ENCODE data around the gene VILL. TPM values are rescaled to one million over a fixed set of nuclear protein-coding genes. Genes with fewer than 3 reads are reported as not detected.

The VILL gene
- total RNA-seq, 1 experiment from 2014 or later, result 5.7 TPM

- TF ChIP-seq POLR2AphosphoS5 (IDR thresholded peaks at IDR 0.05; ENCODE audit: low read depth, low read length) (no peak), CTCF (IDR thresholded peaks at IDR 0.05) (no peak), SIN3A (IDR thresholded peaks at IDR 0.05; ENCODE audit: borderline replicate concordance, insufficient read depth, low read depth, low read length) (no peak), TCF7L2 (IDR thresholded peaks at IDR 0.05; ENCODE audit: low read depth, low read length) (no peak)
- TF ChIP-seq, protein P1, sequence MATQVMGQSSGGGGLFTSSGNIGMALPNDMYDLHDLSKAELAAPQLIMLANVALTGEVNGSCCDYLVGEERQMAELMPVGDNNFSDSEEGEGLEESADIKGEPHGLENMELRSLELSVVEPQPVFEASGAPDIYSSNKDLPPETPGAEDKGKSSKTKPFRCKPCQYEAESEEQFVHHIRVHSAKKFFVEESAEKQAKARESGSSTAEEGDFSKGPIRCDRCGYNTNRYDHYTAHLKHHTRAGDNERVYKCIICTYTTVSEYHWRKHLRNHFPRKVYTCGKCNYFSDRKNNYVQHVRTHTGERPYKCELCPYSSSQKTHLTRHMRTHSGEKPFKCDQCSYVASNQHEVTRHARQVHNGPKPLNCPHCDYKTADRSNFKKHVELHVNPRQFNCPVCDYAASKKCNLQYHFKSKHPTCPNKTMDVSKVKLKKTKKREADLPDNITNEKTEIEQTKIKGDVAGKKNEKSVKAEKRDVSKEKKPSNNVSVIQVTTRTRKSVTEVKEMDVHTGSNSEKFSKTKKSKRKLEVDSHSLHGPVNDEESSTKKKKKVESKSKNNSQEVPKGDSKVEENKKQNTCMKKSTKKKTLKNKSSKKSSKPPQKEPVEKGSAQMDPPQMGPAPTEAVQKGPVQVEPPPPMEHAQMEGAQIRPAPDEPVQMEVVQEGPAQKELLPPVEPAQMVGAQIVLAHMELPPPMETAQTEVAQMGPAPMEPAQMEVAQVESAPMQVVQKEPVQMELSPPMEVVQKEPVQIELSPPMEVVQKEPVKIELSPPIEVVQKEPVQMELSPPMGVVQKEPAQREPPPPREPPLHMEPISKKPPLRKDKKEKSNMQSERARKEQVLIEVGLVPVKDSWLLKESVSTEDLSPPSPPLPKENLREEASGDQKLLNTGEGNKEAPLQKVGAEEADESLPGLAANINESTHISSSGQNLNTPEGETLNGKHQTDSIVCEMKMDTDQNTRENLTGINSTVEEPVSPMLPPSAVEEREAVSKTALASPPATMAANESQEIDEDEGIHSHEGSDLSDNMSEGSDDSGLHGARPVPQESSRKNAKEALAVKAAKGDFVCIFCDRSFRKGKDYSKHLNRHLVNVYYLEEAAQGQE (IDR thresholded peaks at IDR 0.05; ENCODE audit: insufficient read depth in 1 of 2, low read depth in 2 of 2, low read length in 1 of 2), result no peak
- CTCF ChIA-PET, result no interaction called here
- no peak overlapping the region for H3K27ac ChIP-seq (ENCODE audit: low read length)
- no peaks in the 10 kb centered on the region for H3K36me3 ChIP-seq (ENCODE audit: control insufficient read depth, insufficient read depth, low read length)
- in situ Hi-C loops (cut with HindIII; ENCODE audit: low pct_unique_long_range_greater_than_20kb, low sequenced_read_pairs), result no loop called here
- POLR2A ChIA-PET, result no interaction called here
- no peak overlapping the region for H3K4me3 ChIP-seq (ENCODE audit: low read depth in 2 of 2, low read length in 2 of 2)
- DNase-seq (ENCODE audit: low read depth, low spot score) (no peak), ATAC-seq (no peak)
- intact Hi-C loops (cut with micrococcal nuclease; ENCODE audit: unreplicated experiment), result no loop called here
- BruUV-seq (replicated peaks), result no TSS peak
- H3K4me1 ChIP-seq (ENCODE audit: control insufficient read depth, insufficient read depth, low read length), result peaks cover 5% of the 10 kb centered on the region
- no peaks in the 10 kb centered on the region for H3K9me3 ChIP-seq (ENCODE audit: control insufficient read depth, insufficient read depth, low read depth, low read length)
- H3K27me3 ChIP-seq (ENCODE audit: control insufficient read depth, insufficient read depth, low read length), result no peaks in the 10 kb centered on the region
Measured at GRCh38 chr3:38022301-38022700, 31.7 kb downstream of the VILL start.

DNA sequence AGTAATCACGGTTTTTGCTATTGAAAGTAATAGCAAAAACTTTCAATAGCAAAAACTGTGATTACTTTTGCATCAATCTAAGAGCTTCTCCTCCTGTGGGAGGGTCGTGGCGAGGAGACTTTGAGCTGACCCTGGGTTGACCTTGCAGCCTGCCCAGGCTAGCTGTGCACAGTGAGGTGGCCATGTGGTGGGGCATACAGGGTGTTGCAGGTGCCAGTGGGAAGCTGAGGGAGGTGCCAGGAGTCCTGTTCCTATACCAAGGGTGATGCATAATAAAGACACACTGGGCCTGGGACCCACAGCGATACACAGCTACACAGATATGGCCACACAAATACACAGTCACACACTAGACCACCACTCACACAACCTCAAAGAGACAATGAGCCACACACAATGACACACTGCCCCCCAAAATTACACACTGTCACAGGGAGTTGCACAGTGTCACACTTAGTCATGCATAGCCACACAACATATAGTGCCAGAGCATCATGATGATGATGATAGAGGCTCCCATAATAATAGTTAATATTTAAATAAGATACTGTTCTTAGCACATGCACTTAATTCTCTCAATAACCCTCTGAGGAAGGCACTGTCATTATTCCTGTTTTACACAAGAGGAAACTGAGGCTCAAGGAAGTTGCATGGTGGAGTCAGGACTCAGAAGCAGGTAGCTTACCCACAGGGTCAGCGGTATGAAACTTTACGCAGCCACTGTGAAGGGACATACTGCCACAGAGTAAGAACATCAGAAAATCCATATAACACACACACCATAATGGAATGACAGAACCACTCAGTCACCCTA is 32.5 kb downstream of the VILL start:
- in situ Hi-C loops (cut with HindIII; ENCODE audit: low pct_unique_long_range_greater_than_20kb, low sequenced_read_pairs) (no loop called here), intact Hi-C loops (cut with micrococcal nuclease; ENCODE audit: unreplicated experiment) (no loop called here)
- ChIA-PET POLR2A (no interaction called here), CTCF (interaction anchor here (0.5 kb wide), 1 partner anchor 164 kb away, joined by 4 read pairs; no protein-coding TSS in a partner anchor)
- H3K4me3 ChIP-seq (ENCODE audit: low read depth in 2 of 2, low read length in 2 of 2), result no peak overlapping the region
- DNase-seq (ENCODE audit: low read depth, low spot score) (no peak), ATAC-seq (no peak)
- no peaks in the 10 kb centered on the region for H3K9me3 ChIP-seq (ENCODE audit: control insufficient read depth, insufficient read depth, low read depth, low read length)
- no TSS peak for BruUV-seq (replicated peaks)
- H3K27ac ChIP-seq (ENCODE audit: low read length), result no peak overlapping the region
- no peaks in the 10 kb centered on the region for H3K27me3 ChIP-seq (ENCODE audit: control insufficient read depth, insufficient read depth, low read length)
- H3K36me3 ChIP-seq (ENCODE audit: control insufficient read depth, insufficient read depth, low read length), result no peaks in the 10 kb centered on the region
- peaks cover 5% of the 10 kb centered on the region for H3K4me1 ChIP-seq (ENCODE audit: control insufficient read depth, insufficient read depth, low read length)
- TF ChIP-seq POLR2AphosphoS5 (IDR thresholded peaks at IDR 0.05; ENCODE audit: low read depth, low read length) (no peak), CTCF (IDR thresholded peaks at IDR 0.05) (no peak), SIN3A (IDR thresholded peaks at IDR 0.05; ENCODE audit: borderline replicate concordance, insufficient read depth, low read depth, low read length) (no peak), TCF7L2 (IDR thresholded peaks at IDR 0.05; ENCODE audit: low read depth, low read length) (no peak)
- TF ChIP-seq, protein P1 (IDR thresholded peaks at IDR 0.05; ENCODE audit: insufficient read depth in 1 of 2, low read depth in 2 of 2, low read length in 1 of 2), result no peak

All from Panc1 (cell line).